ENCODE results near the gene CACNB3. TPM values are rescaled to one million over a fixed set of nuclear protein-coding genes. Genes with fewer than 3 reads are reported as not detected.

Gene CACNB3
- total and polyA plus RNA-seq, 2 of the 13 experiments (the other 11 are each of a cell fraction or from before 2014, with no cell fraction given) = 0.29 to 0.54 TPM

- TF ChIP-seq ZNF318 (CRISPR knock-in tag; IDR thresholded peaks at IDR 0.05) (no peak), EED (CRISPR knock-in tag; IDR thresholded peaks at IDR 0.05) (no peak), SNAI1 (CRISPR knock-in tag; IDR thresholded peaks at IDR 0.05; ENCODE audit: borderline replicate concordance) (no peak), REST (IDR thresholded peaks at IDR 0.05; ENCODE audit: borderline replicate concordance in 1 of 2, low read depth in 1 of 2, low read length in 2 of 2) (no peak), RERE (CRISPR knock-in tag; IDR thresholded peaks at IDR 0.05; ENCODE audit: low read depth) (no peak), ZBTB37 (CRISPR knock-in tag; IDR thresholded peaks at IDR 0.05) (no peak), ZNF850 (CRISPR knock-in tag; conservative IDR thresholded peaks at IDR 0.05) (no peak), ZNF768 (CRISPR knock-in tag; IDR thresholded peaks at IDR 0.05) (no peak)
These were observed 7.3 kb upstream of the CACNB3 start (continued) for GRCh38 chr12:48810903-48811431.
